Loucy (cell line): ENCODE results near the gene EBF3.

ENCODE experiments used
- CTCF ChIP-seq: fragments of 200-600 bp; sonication (generic); conservative IDR thresholded peaks from 2 replicates; pipeline ENCODE4 v1.5.1; 2014; ENCODE audit warnings: mild to moderate bottlenecking, antibody characterized with exemption, low read length
- EZH2phosphoT487 ChIP-seq: fragments of 200-600 bp; IDR thresholded peaks from 2 replicates; pipeline ENCODE4 v1.6.1; 2018; ENCODE audit warnings: antibody characterized with exemption, mild to moderate bottlenecking, moderate library complexity, borderline replicate concordance

GRCh38 chr10:129796710-129797420 is 167.2 kb downstream of the EBF3 start:
- TF ChIP-seq CTCF (no peak), EZH2phosphoT487 (no peak)
